MM.1S (cell line): ENCODE data around the gene MAD1L1.

Source experiments
- EZH2 ChIP-seq: fragments of 300-600 bp; sonication (generic); optimal IDR thresholded peaks from 2 replicates; pipeline ENCODE3; 2017; ENCODE audit warnings: low read depth, mild to moderate bottlenecking, antibody characterized with exemption, low read length, mixed read lengths
- TF ChIP-seq, protein P1 (sequence below): fragments of 300-600 bp; sonication (generic); IDR thresholded peaks from 2 replicates; pipeline ENCODE4 v1.5.1; 2016; ENCODE audit warnings: antibody characterized with exemption, low read length, mixed read lengths

GRCh38 chr7:1928645-1929348 is 303.9 kb downstream of the MAD1L1 start:
- TF ChIP-seq, protein P1, sequence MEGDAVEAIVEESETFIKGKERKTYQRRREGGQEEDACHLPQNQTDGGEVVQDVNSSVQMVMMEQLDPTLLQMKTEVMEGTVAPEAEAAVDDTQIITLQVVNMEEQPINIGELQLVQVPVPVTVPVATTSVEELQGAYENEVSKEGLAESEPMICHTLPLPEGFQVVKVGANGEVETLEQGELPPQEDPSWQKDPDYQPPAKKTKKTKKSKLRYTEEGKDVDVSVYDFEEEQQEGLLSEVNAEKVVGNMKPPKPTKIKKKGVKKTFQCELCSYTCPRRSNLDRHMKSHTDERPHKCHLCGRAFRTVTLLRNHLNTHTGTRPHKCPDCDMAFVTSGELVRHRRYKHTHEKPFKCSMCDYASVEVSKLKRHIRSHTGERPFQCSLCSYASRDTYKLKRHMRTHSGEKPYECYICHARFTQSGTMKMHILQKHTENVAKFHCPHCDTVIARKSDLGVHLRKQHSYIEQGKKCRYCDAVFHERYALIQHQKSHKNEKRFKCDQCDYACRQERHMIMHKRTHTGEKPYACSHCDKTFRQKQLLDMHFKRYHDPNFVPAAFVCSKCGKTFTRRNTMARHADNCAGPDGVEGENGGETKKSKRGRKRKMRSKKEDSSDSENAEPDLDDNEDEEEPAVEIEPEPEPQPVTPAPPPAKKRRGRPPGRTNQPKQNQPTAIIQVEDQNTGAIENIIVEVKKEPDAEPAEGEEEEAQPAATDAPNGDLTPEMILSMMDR: no peak
- no peak for TF ChIP-seq EZH2
